HUDEP-2 (cell line): ENCODE measurements around the gene LMO4.

Experiments used
- DNase-seq, 76 experiments: peaks; one replicate each; lab custom pipeline; 2025; ENCODE audit not compliant: unreplicated experiment in 76 of 76; lab: John Stamatoyannopoulos, UW

Gene LMO4

GRCh38 chr1:87356591-87356990 lies 27.9 kb downstream of the LMO4 start:
- DNase-seq: no peak

DNA sequence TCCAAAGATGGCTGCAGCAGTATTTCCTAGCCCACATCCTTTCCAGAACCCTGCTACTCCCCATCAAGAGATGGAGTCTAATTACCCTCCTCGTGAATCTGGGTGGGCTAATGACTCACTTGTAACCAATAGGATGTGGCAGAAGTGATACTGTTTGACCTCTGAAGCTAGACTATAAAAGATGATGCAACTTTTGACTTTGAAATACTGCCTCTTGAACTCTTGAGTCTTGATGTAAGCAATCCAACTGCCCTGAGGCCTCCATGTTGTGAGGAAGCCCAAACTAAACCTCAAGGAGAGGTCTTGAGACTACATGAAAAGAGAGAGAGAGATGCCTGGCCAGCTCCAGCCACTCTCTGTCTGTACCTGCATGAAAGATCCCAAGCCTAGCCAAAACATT lies 29.5 kb downstream of the LMO4 start:
- DNase-seq: no peak

- no peak for DNase-seq
These were observed 30.9 kb downstream of the LMO4 start for GRCh38 chr1:87359586-87359985.

DNA sequence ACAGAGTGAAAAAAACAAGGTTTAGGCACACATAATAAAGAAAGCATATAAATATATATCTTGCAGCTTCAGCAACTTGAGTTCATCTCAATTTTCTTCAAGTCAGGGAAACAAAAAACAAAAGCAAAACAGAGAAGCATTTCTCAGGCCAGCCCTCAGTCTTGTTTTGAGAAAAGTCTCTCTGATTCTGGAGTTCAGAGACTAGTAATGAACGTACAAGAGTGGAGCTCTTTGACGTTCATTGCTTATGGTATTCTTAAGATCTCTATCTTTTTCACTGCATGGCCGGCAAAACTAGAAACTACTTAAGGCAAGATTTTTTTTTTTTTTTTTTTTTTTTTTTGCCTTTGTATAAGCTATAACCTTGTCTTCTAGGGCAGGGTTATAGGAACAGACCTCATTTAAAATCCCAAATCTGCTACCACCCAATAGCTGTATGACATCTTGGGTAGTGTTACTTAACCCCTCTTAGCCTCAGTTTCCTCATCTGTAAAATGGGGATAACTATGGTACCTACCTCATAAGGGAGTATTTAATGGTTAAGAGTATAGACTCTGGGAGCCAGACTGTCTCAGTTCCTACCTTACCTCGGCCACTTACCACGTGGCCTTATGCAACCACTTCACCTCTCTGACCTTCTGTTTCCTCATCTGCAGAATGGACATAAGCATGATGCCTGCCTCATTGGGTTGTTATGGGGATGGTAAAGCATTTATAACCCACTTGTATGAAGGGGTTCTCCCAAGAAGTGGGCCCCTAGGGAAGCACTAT lies 33.6 kb downstream of the LMO4 start:
- DNase-seq: no peak

GRCh38 chr1:87362834-87363426 lies 34.2 kb downstream of the LMO4 start:
- no peak for DNase-seq

GRCh38 chr1:87367549-87367948 lies 38.9 kb downstream of the LMO4 start:
- DNase-seq: no peak

DNA sequence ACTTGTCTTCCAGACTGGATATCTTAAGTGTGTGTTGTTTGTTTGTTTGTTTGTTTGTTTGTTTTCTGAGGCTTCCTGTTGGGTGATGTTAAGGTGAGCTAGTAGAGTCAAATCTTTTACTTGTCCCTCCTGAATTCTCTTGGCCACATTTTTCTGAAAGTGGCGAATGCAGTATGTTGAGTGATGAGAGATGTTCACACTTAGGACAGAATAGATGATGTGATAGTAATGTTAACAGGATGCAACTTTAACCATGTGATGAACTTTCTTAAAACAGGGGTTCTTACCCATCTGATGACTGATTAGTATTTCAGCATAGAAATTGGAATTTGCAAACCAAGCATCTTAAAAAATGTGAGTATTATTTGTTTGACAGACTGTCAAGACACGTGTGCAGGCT lies 40.2 kb downstream of the LMO4 start:
- DNase-seq: no peak

DNA sequence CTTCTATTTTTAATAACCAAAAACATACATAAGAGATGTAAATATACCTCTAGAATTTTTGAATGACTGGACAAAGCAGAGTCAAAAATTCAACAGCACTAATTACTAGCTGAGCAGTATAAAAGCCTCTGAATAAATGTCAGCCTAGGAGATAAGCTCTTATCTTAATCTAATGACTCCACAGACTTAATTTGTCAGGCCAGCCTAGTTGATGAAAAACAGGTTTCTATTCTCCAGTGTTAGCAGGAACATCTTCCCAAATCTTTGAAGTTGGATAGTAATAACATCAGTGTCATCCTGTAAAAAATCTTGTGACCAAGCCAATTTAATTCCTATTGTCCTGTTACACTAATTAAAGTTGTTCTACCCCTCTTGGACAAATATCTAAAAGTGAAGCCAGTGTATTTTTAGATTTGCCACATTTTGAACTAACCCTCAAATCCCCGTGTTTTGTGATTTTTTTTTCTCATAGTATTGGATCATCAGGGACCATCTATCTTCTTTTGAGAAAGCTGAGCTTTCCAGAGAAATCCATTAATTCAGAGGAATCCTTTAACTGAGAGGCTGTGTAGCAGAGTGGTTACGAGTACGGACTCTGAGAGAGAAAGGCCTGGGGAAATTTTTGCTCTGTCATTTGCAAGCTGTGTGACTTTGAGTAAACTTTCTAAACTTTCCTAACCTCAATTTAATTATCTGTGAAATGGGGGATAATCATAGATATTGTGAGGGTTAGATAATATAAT lies 41.2 kb downstream of the LMO4 start:
- no peak for DNase-seq

- DNase-seq: no peak
These were observed 41.9 kb downstream of the LMO4 start for GRCh38 chr1:87370544-87370943.

- no peak for DNase-seq
These were observed 50.6 kb downstream of the LMO4 start for GRCh38 chr1:87379306-87379705.

- DNase-seq: no peak
These were observed 57.6 kb downstream of the LMO4 start for GRCh38 chr1:87386217-87386790.

- no peak for DNase-seq
These were observed 59.7 kb downstream of the LMO4 start for GRCh38 chr1:87388411-87388810.

- no peak for DNase-seq
These were observed 60.3 kb downstream of the LMO4 start for GRCh38 chr1:87389011-87389410.

- no peak for DNase-seq
These were observed 60.9 kb downstream of the LMO4 start for GRCh38 chr1:87389546-87389945.

DNA sequence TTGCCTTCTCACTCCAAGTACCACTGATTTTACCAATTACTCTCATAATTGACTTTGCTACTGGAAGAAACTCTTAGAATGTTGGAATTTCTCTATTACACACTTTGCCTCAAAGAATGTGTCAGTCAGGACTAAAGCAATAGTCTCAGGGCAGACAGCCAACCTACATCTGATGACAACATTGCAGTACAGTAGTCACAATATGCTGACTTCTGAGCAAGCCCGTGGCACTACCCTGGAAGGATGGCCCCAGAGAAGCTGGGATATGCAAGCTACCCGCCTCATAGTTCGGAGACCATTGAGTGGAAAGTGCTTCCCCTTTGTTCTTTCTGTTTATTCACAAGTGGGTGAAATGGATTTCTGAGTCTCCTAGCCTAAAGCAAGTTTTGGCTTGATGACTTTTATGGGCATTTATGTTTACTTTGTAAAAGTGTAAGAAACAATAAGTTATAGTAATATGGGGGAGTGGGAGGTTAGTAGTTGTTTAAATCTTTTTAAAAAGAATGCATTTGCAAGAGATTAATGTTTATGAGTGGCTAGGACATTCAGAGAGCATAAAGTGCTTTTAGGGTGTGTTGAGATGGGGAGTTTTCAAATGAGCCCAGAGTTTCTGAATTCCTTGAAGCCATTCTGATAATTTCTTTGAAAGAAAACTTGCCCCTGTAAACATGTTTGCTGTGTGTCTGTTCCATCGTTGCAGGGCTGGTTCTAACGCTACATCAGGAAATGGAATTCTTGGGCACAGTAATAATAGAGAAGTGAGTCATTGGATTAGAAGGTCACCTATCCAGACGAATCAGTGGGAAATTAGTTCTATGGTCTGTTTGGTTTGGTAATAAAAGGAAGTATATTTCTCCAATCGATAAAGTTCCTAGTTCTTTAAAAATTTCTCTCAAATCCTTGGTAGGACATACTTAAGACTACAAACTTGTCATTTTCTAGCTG lies 63.8 kb downstream of the LMO4 start:
- DNase-seq: no peak

DNA sequence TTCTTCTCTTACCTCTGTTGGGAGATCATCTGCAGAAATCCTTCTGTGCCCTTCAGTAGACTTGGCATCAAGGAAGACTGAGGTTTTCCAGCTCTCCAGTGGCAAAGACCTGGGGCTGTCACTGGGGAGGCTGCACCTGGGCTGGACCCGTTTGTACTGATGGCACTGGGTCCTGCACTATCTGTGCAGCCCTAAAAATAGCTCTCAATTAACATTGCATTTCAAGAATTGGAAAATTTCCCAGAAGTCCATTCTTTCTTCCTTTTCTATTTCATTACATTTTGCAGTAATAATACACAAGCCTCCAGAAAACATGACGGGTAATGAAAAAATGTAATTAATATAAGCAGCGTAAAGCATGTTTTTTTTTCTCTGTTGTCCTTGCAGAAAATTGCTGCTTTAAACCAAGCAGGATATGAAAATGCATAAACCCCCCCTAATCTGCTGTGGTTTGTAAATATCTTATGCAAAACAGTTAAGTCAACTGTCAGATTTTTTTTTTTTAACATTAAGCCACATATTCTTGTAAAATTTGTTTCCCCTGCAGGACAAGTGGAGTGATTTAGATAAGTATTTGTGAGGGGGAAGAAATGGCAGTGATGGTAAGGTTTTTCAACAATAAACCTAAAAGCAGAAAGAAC lies 64.9 kb downstream of the LMO4 start:
- no peak for DNase-seq

DNA sequence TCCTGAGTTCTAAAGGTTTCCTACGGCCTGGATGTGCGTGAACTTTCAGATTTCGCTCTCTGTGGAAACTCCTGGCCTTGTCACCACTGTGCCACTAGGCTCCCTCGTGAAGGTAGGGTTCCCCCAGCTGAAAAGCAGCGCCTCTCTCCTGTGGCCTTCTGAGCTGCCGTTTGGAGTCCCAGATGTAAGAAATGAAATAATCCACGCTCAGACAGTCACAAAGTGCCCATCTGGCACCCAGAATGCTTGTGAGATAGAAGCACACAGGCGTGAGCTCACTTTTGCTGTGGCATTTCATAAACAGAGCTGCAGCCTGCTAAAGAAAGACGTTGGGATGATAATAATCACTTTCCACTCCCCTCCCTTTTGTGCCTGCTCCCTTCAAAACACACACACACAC lies 65.8 kb downstream of the LMO4 start:
- peak in 26 of 76 experiments; percentile 4 to 65 (median 23) for DNase-seq

- no peak for DNase-seq
These were observed 66.3 kb downstream of the LMO4 start for GRCh38 chr1:87394982-87395381.
